AG10803 (cell line): ENCODE data around the gene USP8.

Experiments
- DNase-seq: peaks from one replicate; pipeline ENCODE4 v3.0.0; 2010; ENCODE audit warnings: low read depth
- H3K4me3 ChIP-seq: 2 replicates; pipeline ENCODE4 v1.5.1; 2011; ENCODE audit warnings: mild to moderate bottlenecking, low read length, control low read depth
- CTCF ChIP-seq: conservative IDR thresholded peaks from 2 replicates; pipeline ENCODE4 v1.5.1; 2011; ENCODE audit warnings: mild to moderate bottlenecking, low read length, control low read depth, inconsistent platforms

Gene USP8

GRCh38 chr15:50506121-50506520 is 81.9 kb downstream of the USP8 start:
- DNase-seq, result no peak
- no peak overlapping the region for H3K4me3 ChIP-seq
- TF ChIP-seq CTCF, result no peak

GRCh38 chr15:50513001-50513400 is 88.8 kb downstream of the USP8 start:
- DNase-seq, result no peak
- no peak overlapping the region for H3K4me3 ChIP-seq
- TF ChIP-seq CTCF, result no peak

- H3K4me3 ChIP-seq, result no peak overlapping the region
- DNase-seq, result no peak
- TF ChIP-seq CTCF, result no peak
These were observed 95.7 kb downstream of the USP8 start for GRCh38 chr15:50519740-50520425.

- TF ChIP-seq CTCF, result no peak
- DNase-seq, result peak; percentile 82
- H3K4me3 ChIP-seq, result no peak overlapping the region
These were observed 99.6 kb downstream of the USP8 start for GRCh38 chr15:50523851-50524251.

- TF ChIP-seq CTCF, result no peak
- no peak overlapping the region for H3K4me3 ChIP-seq
- DNase-seq, result no peak
These were observed 107.0 kb downstream of the USP8 start for GRCh38 chr15:50531163-50531562.

- H3K4me3 ChIP-seq, result no peak overlapping the region
- no peak for TF ChIP-seq CTCF
- DNase-seq, result no peak
These were observed 107.6 kb downstream of the USP8 start for GRCh38 chr15:50531766-50532165.

GRCh38 chr15:50542887-50543210 is 118.6 kb downstream of the USP8 start:
- no peak overlapping the region for H3K4me3 ChIP-seq
- DNase-seq, result peak; percentile 74
- TF ChIP-seq CTCF, result no peak
